Cardiac muscle cell (in vitro differentiated cells and primary cell): ENCODE results near the gene SLC2A5. TPM values are rescaled to one million over a fixed set of nuclear protein-coding genes. Genes with fewer than 3 reads are reported as not detected.
A peak's percentile ranks its signal among the peaks of the same experiment; 100 is the strongest.

Experiments
- DNase-seq, 2 donors: peaks; one replicate each; pipeline versions ENCODE4 v3.0.0 to v3.0.0-alpha.2; 2010 to 2017; ENCODE audit warnings: low read depth in 1 of 2, low spot score in 1 of 2
- H3K27ac ChIP-seq: fragments of 200-600 bp; sonication (generic); 2 replicates; pipeline ENCODE4 v1.5.1; 2016
- H3K27me3 ChIP-seq: fragments of 200-600 bp; sonication (generic); 2 replicates; pipeline ENCODE4 v1.6.0; 2016; ENCODE audit warnings: control low read depth
- H3K36me3 ChIP-seq: fragments of 200-600 bp; sonication (generic); 2 replicates; pipeline ENCODE4 v1.5.1; 2016; ENCODE audit warnings: control low read depth
- H3K4me1 ChIP-seq: fragments of 200-600 bp; sonication (generic); 2 replicates; pipeline ENCODE4 v1.8.1; 2017; ENCODE audit warnings: low read depth, mild to moderate bottlenecking, mixed run types
- H3K4me3 ChIP-seq: fragments of 200-600 bp; sonication (generic); 2 replicates; pipeline ENCODE4 v1.5.1; 2016; ENCODE audit warnings: mild to moderate bottlenecking
- H3K9me3 ChIP-seq: fragments of 200-600 bp; sonication (generic); 2 replicates; pipeline ENCODE4 v1.5.1; 2017; ENCODE audit warnings: low read depth, mild to moderate bottlenecking, control low read depth
- polyA plus RNA-seq: library from polyadenylated mRNA; unstranded; fragments of >200 nt; fragmentation: Nextera tagmentation; extraction: Ambion mirVana; gene quantifications from 2 replicates; pipeline ENCODE4 v1.2.1, GENCODE V29; 2016
- total RNA-seq: library from RNA; depleted of rRNA; stranded (reverse); fragments of >200 nt; gene quantifications from 2 replicates; pipeline ENCODE4 v1.2.3, GENCODE V29; 2016
- TF ChIP-seq, protein P1 (sequence below): IDR thresholded peaks from 2 replicates; pipeline ENCODE4 v1.5.1; 2012; ENCODE audit warnings: low read depth, mild to moderate bottlenecking, low read length

Gene SLC2A5
- total and polyA plus RNA-seq, 2 experiments from 2014 or later, result not detected

DNA sequence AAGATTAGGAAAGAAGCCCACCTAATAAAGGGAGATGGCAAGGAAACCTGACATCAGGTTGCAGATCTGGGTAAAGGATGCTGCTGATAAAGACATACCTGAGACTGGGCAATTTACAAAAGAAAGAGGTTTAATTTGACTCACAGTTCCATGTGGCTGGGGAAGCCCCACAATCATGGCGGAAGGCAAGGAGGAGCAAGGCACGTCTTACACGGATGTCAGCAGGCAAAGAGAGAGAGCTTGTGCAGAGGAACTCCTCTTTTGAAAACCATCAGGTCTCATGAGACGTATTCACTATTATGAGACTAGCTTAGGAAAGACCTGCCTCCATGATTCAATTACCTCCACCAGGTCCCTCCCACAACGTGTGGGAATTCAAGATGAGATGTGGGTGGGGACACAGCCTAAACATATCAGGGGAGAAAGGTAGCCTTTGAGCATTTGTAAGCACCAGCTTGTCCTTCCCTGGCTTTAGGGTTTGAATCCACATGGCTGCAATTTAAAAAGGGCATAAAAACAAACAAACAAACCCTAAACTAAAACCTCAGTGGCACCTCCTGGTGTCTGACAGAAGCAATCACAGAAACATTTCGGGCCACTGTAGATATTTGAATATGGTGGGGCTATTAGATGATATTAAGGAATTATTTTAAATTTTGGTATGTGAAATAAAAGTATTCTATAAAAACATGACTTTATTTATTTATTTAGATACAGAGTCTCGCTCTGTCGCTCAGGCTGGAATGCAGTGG, 76.3 kb downstream of the SLC2A5 start:
- TF ChIP-seq, protein P1, sequence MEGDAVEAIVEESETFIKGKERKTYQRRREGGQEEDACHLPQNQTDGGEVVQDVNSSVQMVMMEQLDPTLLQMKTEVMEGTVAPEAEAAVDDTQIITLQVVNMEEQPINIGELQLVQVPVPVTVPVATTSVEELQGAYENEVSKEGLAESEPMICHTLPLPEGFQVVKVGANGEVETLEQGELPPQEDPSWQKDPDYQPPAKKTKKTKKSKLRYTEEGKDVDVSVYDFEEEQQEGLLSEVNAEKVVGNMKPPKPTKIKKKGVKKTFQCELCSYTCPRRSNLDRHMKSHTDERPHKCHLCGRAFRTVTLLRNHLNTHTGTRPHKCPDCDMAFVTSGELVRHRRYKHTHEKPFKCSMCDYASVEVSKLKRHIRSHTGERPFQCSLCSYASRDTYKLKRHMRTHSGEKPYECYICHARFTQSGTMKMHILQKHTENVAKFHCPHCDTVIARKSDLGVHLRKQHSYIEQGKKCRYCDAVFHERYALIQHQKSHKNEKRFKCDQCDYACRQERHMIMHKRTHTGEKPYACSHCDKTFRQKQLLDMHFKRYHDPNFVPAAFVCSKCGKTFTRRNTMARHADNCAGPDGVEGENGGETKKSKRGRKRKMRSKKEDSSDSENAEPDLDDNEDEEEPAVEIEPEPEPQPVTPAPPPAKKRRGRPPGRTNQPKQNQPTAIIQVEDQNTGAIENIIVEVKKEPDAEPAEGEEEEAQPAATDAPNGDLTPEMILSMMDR, result peak; percentile 22
- Histone ChIP-seq H3K9me3 (no peaks in the 10 kb centered on the region), H3K4me3 (no peak overlapping the region), H3K4me1 (peaks cover 3% of the 10 kb centered on the region), H3K27ac (no peak overlapping the region), H3K36me3 (no peaks in the 10 kb centered on the region), H3K27me3 (no peaks in the 10 kb centered on the region)
- DNase-seq, result no peak

GRCh38 chr1:8989821-8990220, 79.6 kb downstream of the SLC2A5 start:
- no peaks in the 10 kb centered on the region for H3K36me3 ChIP-seq
- peaks cover 3% of the 10 kb centered on the region for H3K4me1 ChIP-seq

GRCh38 chr1:8989061-8989460, 80.4 kb downstream of the SLC2A5 start:
- DNase-seq, result no peak
- Histone ChIP-seq H3K9me3 (no peaks in the 10 kb centered on the region), H3K36me3 (no peaks in the 10 kb centered on the region), H3K4me3 (no peak overlapping the region), H3K27me3 (no peaks in the 10 kb centered on the region), H3K4me1 (peaks cover 3% of the 10 kb centered on the region), H3K27ac (no peak overlapping the region)
- TF ChIP-seq, protein P1, result no peak

More at GRCh38 chr1:8989821-8990220, 79.6 kb downstream of the SLC2A5 start:
- H3K27me3 ChIP-seq, result no peaks in the 10 kb centered on the region
- TF ChIP-seq, protein P1, result no peak
- no peak overlapping the region for H3K27ac ChIP-seq
- H3K9me3 ChIP-seq, result no peaks in the 10 kb centered on the region
- H3K4me3 ChIP-seq, result no peak overlapping the region
- DNase-seq, result no peak

- TF ChIP-seq, protein P1, result no peak
Measured at GRCh38 chr1:8988618-8988967, 80.8 kb downstream of the SLC2A5 start.

DNA sequence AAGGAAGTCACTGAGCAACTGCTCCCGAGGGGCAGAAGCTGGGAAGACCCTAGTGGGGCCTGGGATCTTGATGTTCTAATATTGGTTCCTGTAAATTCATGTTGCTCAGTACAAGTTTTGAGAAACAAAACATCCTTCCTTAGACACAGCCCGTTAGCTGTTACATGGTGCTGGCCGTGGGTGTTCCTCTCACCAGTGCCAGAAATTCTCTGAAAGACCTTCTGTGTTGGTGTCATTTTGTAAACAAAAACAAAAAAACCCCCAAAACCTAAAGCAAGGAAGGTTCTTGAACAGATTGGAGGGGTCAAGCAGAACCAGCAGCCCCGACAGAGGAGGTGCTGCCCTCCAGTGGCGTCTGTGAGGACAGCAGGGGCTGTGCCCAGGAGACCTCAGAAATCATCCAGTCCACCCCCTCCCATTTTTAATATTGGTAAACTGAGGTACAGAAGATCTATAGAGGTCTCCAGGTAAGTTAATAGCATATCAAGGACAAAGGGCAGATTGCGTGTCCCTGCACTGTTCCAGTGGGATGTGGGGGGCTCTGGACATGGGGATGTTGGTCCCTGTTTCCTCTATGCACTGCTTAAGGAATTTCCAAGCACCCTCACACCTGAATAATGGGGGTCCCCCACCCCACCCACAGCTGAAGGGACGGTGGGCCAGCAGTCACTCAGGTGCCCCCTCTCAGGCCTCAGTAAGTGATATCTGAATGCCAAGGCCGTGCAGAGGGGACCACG, 81.4 kb downstream of the SLC2A5 start:
- H3K4me3 ChIP-seq, result no peak overlapping the region
- peaks cover 3% of the 10 kb centered on the region for H3K4me1 ChIP-seq
- no peak overlapping the region for H3K27ac ChIP-seq
- H3K36me3 ChIP-seq, result no peaks in the 10 kb centered on the region
- peak; percentile 52 to 57 for DNase-seq
- H3K27me3 ChIP-seq, result no peaks in the 10 kb centered on the region
- H3K9me3 ChIP-seq, result no peaks in the 10 kb centered on the region
- TF ChIP-seq, protein P1, result peak; percentile 93

More at GRCh38 chr1:8988618-8988967, 80.8 kb downstream of the SLC2A5 start:
- no peaks in the 10 kb centered on the region for H3K9me3 ChIP-seq
- H3K27me3 ChIP-seq, result no peaks in the 10 kb centered on the region
- no peaks in the 10 kb centered on the region for H3K36me3 ChIP-seq
- H3K4me1 ChIP-seq, result peaks cover 3% of the 10 kb centered on the region
- H3K27ac ChIP-seq, result no peak overlapping the region
- H3K4me3 ChIP-seq, result no peak overlapping the region
- DNase-seq, result no peak
